ENCODE measurements around the gene FAM177A1. TPM values are rescaled to one million over a fixed set of nuclear protein-coding genes. Genes with fewer than 3 reads are reported as not detected.

Gene FAM177A1
- total RNA-seq, 1 experiment from 2014 or later = 46.2 TPM

DNA sequence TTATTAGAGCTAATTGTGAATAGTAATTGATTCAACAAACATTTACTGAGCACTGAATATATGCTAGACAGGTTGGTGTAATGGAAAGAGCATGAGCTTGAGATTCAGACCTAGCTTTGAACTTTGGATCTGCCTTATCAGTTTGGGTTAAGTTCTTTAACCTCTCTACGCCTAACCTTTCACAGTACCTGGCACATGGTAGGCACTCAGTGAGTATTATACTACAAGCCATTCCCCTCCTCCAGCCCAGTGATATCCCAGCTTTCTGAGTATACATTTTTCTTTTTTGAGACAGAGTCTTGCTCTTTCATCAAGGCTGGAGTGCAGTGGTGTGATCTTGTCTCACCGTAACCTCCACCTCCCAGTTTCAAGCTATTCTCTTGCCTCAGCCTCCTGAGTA, 32.0 kb downstream of the FAM177A1 start (continued):
- TF ChIP-seq EZH2phosphoT487 (IDR thresholded peaks at IDR 0.05; ENCODE audit: borderline replicate concordance) = no peak

GRCh38 chr14:35079742-35080141, 33.7 kb downstream of the FAM177A1 start:
- no peaks in the 10 kb centered on the region for H3K9me2 ChIP-seq (ENCODE audit: insufficient read depth)
- no peak overlapping the region for H2AFZ ChIP-seq (ENCODE audit: low read depth, low read length, poor library complexity, severe bottlenecking)
- H3K4me3 ChIP-seq (replicated peaks in 1 of 2; ENCODE audit: low read depth in 1 of 2, low read length in 2 of 2) = no peak overlapping the region
- H3K79me2 ChIP-seq (ENCODE audit: insufficient read depth, low read length) = no peaks in the 10 kb centered on the region
- H3K27me3 ChIP-seq (ENCODE audit: insufficient read depth, low read length) = no peaks in the 10 kb centered on the region
- ATAC-seq = no peak
- no peaks in the 10 kb centered on the region for H3K9me3 ChIP-seq (ENCODE audit: control insufficient read depth in 1 of 2, insufficient read depth in 1 of 2, low read depth in 1 of 2, low read length in 2 of 2)
- H3K4me2 ChIP-seq (ENCODE audit: low read length) = no peak overlapping the region
- H3K36me3 ChIP-seq (ENCODE audit: control insufficient read depth in 1 of 2, insufficient read depth in 2 of 2, low read length in 2 of 2) = peaks cover 0 to 4% of the 10 kb centered on the region in 2 experiments; a peak in 1 of 4 replicates
- ChIA-PET CTCF (no interaction called here), RAD21 (ENCODE audit: low non-redundant PET in 1 of 2, low total read pairs in 2 of 2, uncharacterized antibody in 2 of 2, unreplicated experiment in 2 of 2) (no interaction called here), POLR2A (no interaction called here)
- no TSS peak for BruUV-seq (replicated peaks)
- TF ChIP-seq CTCF (IDR thresholded peaks at IDR 0.05 in 2 of 3, conservative IDR thresholded peaks at IDR 0.05 in 1 of 3; ENCODE audit: borderline replicate concordance in 1 of 3, insufficient read depth in 1 of 3, low read depth in 2 of 3, low read length in 2 of 3) (no peak), EGR1 (IDR thresholded peaks at IDR 0.05; ENCODE audit: low read depth) (no peak), ZFX (IDR thresholded peaks at IDR 0.05) (no peak), TCF7L2 (IDR thresholded peaks at IDR 0.05; ENCODE audit: borderline replicate concordance, extremely low read depth, insufficient read depth, insufficient read length) (no peak), EZH2phosphoT487 (IDR thresholded peaks at IDR 0.05; ENCODE audit: borderline replicate concordance) (no peak), SP1 (IDR thresholded peaks at IDR 0.05; ENCODE audit: low read depth) (no peak), SRF (IDR thresholded peaks at IDR 0.05; ENCODE audit: low read depth) (no peak), ELF1 (IDR thresholded peaks at IDR 0.05; ENCODE audit: borderline replicate concordance, low read depth) (no peak), CEBPB (IDR thresholded peaks at IDR 0.05; ENCODE audit: low read depth) (no peak), EZH2 (IDR thresholded peaks at IDR 0.05) (no peak), ZNF274 (IDR thresholded peaks at IDR 0.05; ENCODE audit: low read depth, low read length) (no peak), POLR2A (IDR thresholded peaks at IDR 0.05; ENCODE audit: borderline replicate concordance, extremely low read depth, insufficient read depth, insufficient read length) (no peak), YY1 (IDR thresholded peaks at IDR 0.05; ENCODE audit: extremely low read depth, insufficient replicate concordance, low read depth, low read length) (no peak), SIN3A (IDR thresholded peaks at IDR 0.05; ENCODE audit: low read depth) (no peak), JUND (IDR thresholded peaks at IDR 0.05) (no peak), RAD21 (IDR thresholded peaks at IDR 0.05; ENCODE audit: low read depth) (no peak), MAX (IDR thresholded peaks at IDR 0.05) (no peak)
- TF ChIP-seq, protein P1, sequence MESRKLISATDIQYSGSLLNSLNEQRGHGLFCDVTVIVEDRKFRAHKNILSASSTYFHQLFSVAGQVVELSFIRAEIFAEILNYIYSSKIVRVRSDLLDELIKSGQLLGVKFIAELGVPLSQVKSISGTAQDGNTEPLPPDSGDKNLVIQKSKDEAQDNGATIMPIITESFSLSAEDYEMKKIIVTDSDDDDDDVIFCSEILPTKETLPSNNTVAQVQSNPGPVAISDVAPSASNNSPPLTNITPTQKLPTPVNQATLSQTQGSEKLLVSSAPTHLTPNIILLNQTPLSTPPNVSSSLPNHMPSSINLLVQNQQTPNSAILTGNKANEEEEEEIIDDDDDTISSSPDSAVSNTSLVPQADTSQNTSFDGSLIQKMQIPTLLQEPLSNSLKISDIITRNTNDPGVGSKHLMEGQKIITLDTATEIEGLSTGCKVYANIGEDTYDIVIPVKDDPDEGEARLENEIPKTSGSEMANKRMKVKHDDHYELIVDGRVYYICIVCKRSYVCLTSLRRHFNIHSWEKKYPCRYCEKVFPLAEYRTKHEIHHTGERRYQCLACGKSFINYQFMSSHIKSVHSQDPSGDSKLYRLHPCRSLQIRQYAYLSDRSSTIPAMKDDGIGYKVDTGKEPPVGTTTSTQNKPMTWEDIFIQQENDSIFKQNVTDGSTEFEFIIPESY (IDR thresholded peaks at IDR 0.05; ENCODE audit: extremely low read depth, insufficient replicate concordance, low read length) = no peak
- H3K9ac ChIP-seq (ENCODE audit: low read length) = no peak overlapping the region
- H4K20me1 ChIP-seq (ENCODE audit: insufficient read depth) = no peaks in the 10 kb centered on the region
- no peaks in the 10 kb centered on the region; a peak in 1 of 4 replicates for H3K4me1 ChIP-seq (ENCODE audit: control insufficient read depth in 1 of 2, insufficient read depth in 2 of 2, low read length in 2 of 2)
- intact Hi-C loops (cut with micrococcal nuclease) = no loop called here
- no peak overlapping the region for H3K27ac ChIP-seq (ENCODE audit: low read depth, low read length)
- DNase-seq (ENCODE audit: low read depth, low spot score) = no peak
